Adrenal gland (tissue), 12 donors: Measurements from ENCODE around the gene MTMR6. TPM values are rescaled to one million over a fixed set of nuclear protein-coding genes. Genes with fewer than 3 reads are reported as not detected.

Experiments
- DNase-seq, 7 donors: peaks; one replicate each; pipeline ENCODE4 v3.0.0-alpha.2; 2019 to 2020
- H3K27ac ChIP-seq, 5 donors: fragments of 200-600 bp; sonication (generic) in 4 of 5; 1 replicate in 3 of 5; 2 replicates in 2 of 5; pipeline versions ENCODE4 v1.5.1 to v1.8.0; 2016 to 2020; ENCODE audit warnings: mild to moderate bottlenecking in 1 of 5
- H3K27me3 ChIP-seq: fragments of 200-600 bp; 2 replicates; pipeline ENCODE4 v1.8.0; 2021
- H3K36me3 ChIP-seq, 2 donors: fragments of 200-600 bp; replicated peaks in 1 of 2; 1 replicate in 1 of 2; 2 replicates in 1 of 2; pipeline versions ENCODE4 v1.5.1 to v1.8.0; 2018 to 2022
- H3K4me1 ChIP-seq, 2 donors: fragments of 200-600 bp; replicated peaks in 1 of 2; 1 replicate in 1 of 2; 2 replicates in 1 of 2; pipeline versions ENCODE4 v1.5.1 to v1.8.0; 2018 to 2021
- H3K4me3 ChIP-seq, 4 donors: fragments of 200-600 bp; sonication (generic) in 3 of 4; one replicate each; pipeline ENCODE4 v1.5.1; 2016 to 2018
- H3K9me3 ChIP-seq, 3 donors: fragments of 200-600 bp; sonication (generic) in 1 of 3; replicated peaks in 1 of 3; 1 replicate in 2 of 3; 2 replicates in 1 of 3; pipeline versions ENCODE4 v1.5.1 to v1.8.0; 2016 to 2021
- POLR2A ChIP-seq, 2 donors: fragments of 450-650 bp; IDR thresholded peaks; one replicate each; pipeline ENCODE4 v1.6.1; 2017; ENCODE audit warnings: antibody characterized with exemption in 2 of 2, mild to moderate bottlenecking in 2 of 2, moderate library complexity in 1 of 2
- WGBS, 4 donors: extraction: QIAGEN DNeasy Blood & Tissue Kit in 2 of 4; methylation state at CpG; one replicate each; pipeline versions ENCODE4 v1.1.5 to v1.1.7; 2013 to 2017; 5-methylcytosine and 5-hydroxymethylcytosine counted together
- intact Hi-C, 2 donors: fragments of 100-400 bp; cut with DNase I; formaldehyde crosslinking; loops; one replicate each; pipeline versions ENCODE4 v1.14.1 to v1.15.0; 2022 to 2023
- polyA plus RNA-seq, 3 donors: library from polyadenylated mRNA; stranded (reverse); fragments of 200-250 nt in 2 of 3; fragments of 350-450 nt in 1 of 3; fragmentation: Illumina TruSeq in 1 of 3; extraction: RNeasy Lipid Tissue Mini Kit (QIAGEN cat#74804) in 1 of 3; gene quantifications; one replicate each; pipeline ENCODE4 v1.2.3, GENCODE V29; 2013 to 2014
- total RNA-seq, 9 donors: library from RNA; depleted of rRNA in 4 of 9; stranded (reverse); fragments of >200 nt in 4 of 9; fragments of 120-200 nt in 1 of 9; fragmentation: NEBNext Ultra II Directional in 1 of 9; extraction: Animal tissue kit (Norgen Biotek cat#: 25700) in 1 of 9; gene quantifications; one replicate each; pipeline versions ENCODE4 v1.1.0 to v1.2.4, GENCODE V29; 2013 to 2023
- TF ChIP-seq, protein P1 (sequence below), 6 experiments: fragments of 450-650 bp in 4 of 6; fragments of 200-600 bp in 2 of 6; sonication (generic) in 1 of 6; IDR thresholded peaks; 1 replicate in 5 of 6; 2 replicates in 1 of 6; pipeline versions ENCODE4 v1.5.1 to v1.8.0; 2016 to 2021; ENCODE audit warnings: antibody characterized with exemption in 6 of 6, mild to moderate bottlenecking in 2 of 6, moderate library complexity in 1 of 6
- donor health status: healthy with polysubstance abuse.
- donor health status: Bipolar disorder and iron deficiency.
- donor health status: DM: yes; HTN: yes; CAD: no.
- donor health status: DM: no; HTN: no; CAD: no.
- donor health status: DM: no; HTN: no; CAD: no.
- donor health status: DM: yes; HTN: yes; CAD: no.

Gene MTMR6
- total and polyA plus RNA-seq, 12 donors, result 6.0 to 57.2 (median 36.1) TPM

DNA sequence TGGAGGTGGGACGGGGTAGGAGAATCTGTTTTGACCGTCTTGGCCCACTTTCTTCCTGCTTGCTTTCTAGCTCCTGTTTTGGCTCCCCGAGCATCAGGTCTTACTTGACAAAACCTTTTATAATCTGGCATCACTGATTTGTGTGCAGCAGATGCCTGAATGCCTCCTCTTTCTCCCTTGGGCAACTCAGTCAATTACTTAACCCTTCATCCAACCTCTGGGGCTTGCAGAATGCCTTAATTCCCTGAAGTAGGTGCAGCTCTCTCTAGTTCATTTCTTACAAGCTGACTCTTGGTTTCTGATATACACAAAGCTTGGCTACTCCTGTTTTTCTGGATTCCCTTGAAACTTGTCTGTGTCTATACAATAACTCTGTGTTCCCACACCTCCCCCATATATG is 8.4 kb upstream of the MTMR6 start:
- Histone ChIP-seq H3K4me1 (no peaks in the 10 kb centered on the region), H3K27ac (no peak overlapping the region), H3K9me3 (no peaks in the 10 kb centered on the region), H3K36me3 (no peaks in the 10 kb centered on the region), H3K4me3 (no peak overlapping the region), H3K27me3 (no peaks in the 10 kb centered on the region)
- intact Hi-C loops, result no loop called here
- no peak for DNase-seq
- TF ChIP-seq, protein P1, sequence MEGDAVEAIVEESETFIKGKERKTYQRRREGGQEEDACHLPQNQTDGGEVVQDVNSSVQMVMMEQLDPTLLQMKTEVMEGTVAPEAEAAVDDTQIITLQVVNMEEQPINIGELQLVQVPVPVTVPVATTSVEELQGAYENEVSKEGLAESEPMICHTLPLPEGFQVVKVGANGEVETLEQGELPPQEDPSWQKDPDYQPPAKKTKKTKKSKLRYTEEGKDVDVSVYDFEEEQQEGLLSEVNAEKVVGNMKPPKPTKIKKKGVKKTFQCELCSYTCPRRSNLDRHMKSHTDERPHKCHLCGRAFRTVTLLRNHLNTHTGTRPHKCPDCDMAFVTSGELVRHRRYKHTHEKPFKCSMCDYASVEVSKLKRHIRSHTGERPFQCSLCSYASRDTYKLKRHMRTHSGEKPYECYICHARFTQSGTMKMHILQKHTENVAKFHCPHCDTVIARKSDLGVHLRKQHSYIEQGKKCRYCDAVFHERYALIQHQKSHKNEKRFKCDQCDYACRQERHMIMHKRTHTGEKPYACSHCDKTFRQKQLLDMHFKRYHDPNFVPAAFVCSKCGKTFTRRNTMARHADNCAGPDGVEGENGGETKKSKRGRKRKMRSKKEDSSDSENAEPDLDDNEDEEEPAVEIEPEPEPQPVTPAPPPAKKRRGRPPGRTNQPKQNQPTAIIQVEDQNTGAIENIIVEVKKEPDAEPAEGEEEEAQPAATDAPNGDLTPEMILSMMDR (IDR thresholded peaks at IDR 0.05), result no peak
- no peak for TF ChIP-seq POLR2A (IDR thresholded peaks at IDR 0.05)
- 58 to 79% (median 73%) methylated on average over 3 of the region's 3 CpGs for WGBS, 4 donors

DNA sequence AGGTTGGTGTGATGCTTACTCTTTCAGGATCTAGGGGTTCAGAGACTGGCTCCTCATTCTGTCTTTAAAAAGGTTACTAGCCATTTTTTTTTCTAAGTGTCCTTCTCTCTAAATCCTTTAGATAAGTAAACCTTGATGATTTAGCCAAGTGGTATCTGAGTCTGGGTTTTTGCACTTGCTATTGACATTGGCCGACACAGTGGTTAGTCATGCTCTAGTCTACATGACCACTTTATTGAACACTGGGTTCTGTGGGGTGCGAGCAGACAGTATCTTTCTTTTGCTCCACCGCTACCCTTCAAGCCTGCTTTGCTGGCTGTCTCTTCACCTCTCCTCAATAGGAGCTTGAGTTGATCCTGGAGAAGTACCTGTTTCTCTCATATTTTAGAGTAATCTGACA is 7.9 kb upstream of the MTMR6 start:
- intact Hi-C loops, result no loop called here
- DNase-seq, result no peak
- Histone ChIP-seq H3K9me3 (no peaks in the 10 kb centered on the region), H3K27ac (no peak overlapping the region), H3K36me3 (no peaks in the 10 kb centered on the region), H3K27me3 (no peaks in the 10 kb centered on the region), H3K4me1 (no peaks in the 10 kb centered on the region), H3K4me3 (no peak overlapping the region)
- WGBS, 4 donors, result 63 to 81% (median 72%) methylated on average over 3 of the region's 3 CpGs
- TF ChIP-seq, protein P1 (IDR thresholded peaks at IDR 0.05), result no peak
- no peak for TF ChIP-seq POLR2A (IDR thresholded peaks at IDR 0.05)

DNA sequence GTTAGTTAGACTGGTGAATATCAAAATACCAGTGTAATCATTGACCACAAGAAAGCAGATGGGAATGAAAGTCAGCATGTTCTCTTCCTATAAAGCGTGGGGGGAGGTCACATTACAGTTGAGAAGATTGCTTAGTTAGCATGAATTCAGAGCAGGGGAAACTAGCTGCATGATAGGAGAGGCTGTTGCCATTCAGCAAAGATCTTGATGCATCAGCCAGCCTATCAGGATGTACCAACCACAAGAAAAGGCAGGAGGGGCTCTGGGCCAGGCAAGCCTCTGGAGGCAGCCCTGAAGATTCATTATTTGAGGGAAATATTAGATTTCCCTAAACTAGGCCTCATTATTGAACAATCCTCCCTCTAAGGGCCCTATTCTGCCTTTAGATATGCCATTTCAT is 5.0 kb upstream of the MTMR6 start:
- Histone ChIP-seq H3K27me3 (no peaks in the 10 kb centered on the region), H3K9me3 (no peaks in the 10 kb centered on the region), H3K4me1 (peaks cover 0 to 5% of the 10 kb centered on the region in 2 donors), H3K36me3 (no peaks in the 10 kb centered on the region), H3K4me3 (no peak overlapping the region), H3K27ac (peak overlapping the region in 2 of 5 donors; percentile 45 to 57)
- DNase-seq, result peak in 2 of 7 donors; percentile 21 to 43
- intact Hi-C loops, result no loop called here
- WGBS, 4 donors, result 25 to 58% (median 47%) methylated on average over 1 of the region's 1 CpG
- TF ChIP-seq, protein P1 (IDR thresholded peaks at IDR 0.05), result no peak
- no peak for TF ChIP-seq POLR2A (IDR thresholded peaks at IDR 0.05)

DNA sequence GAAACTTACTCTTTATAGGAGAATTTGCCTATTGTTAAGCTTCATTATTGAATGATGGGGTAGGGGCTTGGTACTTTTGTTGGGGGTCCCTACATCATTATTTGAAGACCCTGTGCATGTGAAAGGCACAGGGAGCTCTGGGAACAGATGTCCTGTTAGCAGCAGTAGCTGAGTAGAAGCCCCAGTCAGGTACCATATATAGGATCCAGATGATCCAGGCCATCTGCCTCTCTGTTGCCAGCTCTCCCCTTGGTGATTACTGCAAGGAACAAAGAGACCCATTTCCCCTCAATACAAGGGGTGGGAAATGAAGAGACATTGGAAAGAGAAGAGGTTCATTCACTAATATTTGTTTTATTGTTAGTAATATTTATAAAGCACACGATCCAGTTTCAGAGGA is 4.4 kb upstream of the MTMR6 start:
- TF ChIP-seq, protein P1 (IDR thresholded peaks at IDR 0.05), result no peak
- TF ChIP-seq POLR2A (IDR thresholded peaks at IDR 0.05), result no peak
- intact Hi-C loops, result no loop called here
- Histone ChIP-seq H3K27me3 (no peaks in the 10 kb centered on the region), H3K4me3 (no peak overlapping the region), H3K4me1 (peaks cover 0 to 5% of the 10 kb centered on the region in 2 donors), H3K36me3 (no peaks in the 10 kb centered on the region), H3K27ac (peak overlapping the region in 2 of 5 donors; percentile 45 to 57), H3K9me3 (no peaks in the 10 kb centered on the region)
- WGBS, 4 donors, result 68 to 88% (median 75%) methylated on average over 1 of the region's 1 CpG
- DNase-seq, result no peak
